ENCODE results near the gene SLC4A8. TPM values are rescaled to one million over a fixed set of nuclear protein-coding genes. Genes with fewer than 3 reads are reported as not detected.

SLC4A8 gene
- total RNA-seq: 4.9 TPM in 2 replicates

DNA sequence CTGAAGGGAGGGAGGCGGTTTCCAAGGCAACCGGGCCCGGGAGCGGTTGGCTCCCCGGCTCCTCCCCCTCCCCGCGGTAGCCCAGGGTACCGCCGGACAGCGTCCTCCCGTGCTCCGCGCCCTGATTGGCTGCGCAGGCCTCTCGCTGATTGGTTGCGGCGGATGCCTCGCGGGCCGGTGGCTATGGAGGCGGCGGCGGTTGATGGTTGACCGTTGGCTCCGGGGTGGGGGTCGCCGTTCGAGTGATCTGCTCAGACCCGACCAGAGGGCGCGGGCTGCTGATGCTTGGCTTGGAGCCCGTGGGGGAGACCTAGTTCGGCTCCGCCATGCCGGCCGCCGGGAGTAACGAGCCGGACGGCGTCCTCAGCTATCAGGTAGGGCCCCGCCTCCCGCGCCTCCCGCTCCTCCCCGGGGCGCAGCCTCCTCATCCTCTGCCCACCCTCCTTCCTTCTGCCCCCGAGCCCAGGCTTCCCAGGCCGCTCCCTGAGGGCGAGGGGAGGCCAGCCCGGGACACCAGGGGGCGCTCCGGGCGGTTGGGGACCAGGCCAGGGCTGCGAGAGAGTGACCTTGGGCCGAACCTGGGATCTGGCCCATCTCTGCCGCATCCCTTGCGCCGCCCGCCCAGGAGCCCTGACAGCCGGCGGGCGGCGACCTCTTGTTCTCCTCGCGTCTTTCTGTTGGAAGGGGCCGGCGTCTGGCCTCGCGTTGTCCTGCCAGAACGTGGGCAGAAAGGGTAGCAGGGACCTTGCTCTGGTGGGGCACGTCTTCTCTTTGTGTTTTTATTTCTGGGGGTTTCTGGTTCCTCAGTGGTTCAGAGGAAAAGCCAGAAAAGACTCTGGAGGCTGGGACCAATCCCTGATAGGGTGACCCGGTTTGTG lies at the start of gene SLC4A8:
SLC4A8 (plus strand) TSS at position 170 of the 878 bp plus-strand sequence; CDS start at position 327, 157 bp downstream.

DNA sequence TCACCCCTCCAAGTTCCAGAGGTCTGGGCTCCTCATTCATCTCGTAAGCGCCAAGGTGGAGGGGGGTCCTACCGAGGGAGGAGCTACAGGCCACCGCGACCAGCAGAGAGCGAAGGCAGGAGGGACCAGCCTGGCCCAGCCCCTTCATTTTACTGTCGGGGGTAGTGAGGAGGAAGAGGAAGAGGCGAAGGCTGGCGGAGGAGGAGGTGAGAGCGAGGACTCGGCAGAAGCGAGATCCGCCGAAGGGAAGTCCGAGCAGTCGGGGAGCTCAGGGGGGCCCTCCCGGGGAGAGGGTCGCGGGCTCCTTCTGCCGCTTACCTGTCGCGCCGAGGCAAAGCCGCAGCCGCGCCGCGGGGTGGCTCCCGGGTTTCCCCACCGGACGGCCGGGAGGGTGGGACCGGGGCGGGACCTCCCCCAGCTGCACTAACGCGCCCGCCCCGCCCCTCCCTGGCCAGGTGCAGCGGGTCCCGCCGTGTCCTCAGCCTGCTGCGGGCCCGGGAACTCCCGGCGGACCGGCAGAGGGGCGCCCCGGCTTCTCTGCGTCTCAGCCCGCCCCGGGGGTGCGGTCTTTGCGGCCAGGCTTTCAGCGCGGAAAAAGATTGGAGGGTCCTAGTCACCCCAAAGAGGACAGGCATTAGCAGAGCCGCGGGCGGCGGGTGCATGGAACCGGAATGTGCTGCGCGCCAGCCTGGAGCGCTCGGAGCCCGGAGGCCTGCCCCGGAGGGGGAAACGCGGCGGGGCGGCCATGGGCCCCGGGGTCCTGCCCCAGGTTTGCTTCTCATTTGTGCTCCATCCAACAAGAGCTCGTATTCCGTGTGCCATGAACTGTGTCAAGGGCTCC lies 33.1 kb upstream of the SLC4A8 start, which contains the start of gene GALNT6:
GALNT6 (minus strand) TSS at position 124 of the 841 bp plus-strand sequence. CDS start 11,625 bp downstream, outside the sequence.

Other genes with a start within 250 kb of the SLC4A8 start
- 0.99 and 1.7 TPM in 2 replicates for gene POU6F1, start 206.8 kb upstream of the SLC4A8 start, total RNA-seq
- gene DAZAP2, start 186.0 kb upstream of the SLC4A8 start, total RNA-seq: 48.5 TPM in 2 replicates
- 10.2 and 13.4 TPM in 2 replicates for gene SMAGP, start 154.4 kb upstream of the SLC4A8 start, total RNA-seq
- not detected in 2 replicates for gene BIN2, start 100.7 kb upstream of the SLC4A8 start, total RNA-seq
- not detected in 2 replicates for gene CELA1, start 78.2 kb upstream of the SLC4A8 start, total RNA-seq
- 76.9 and 80.1 TPM in 2 replicates for gene GALNT6, start 33.4 kb upstream of the SLC4A8 start, total RNA-seq
- gene SCN8A, start 166.4 kb downstream of the SLC4A8 start, total RNA-seq: 5.7 and 16.6 TPM in 2 replicates

All from endothelial cell of coronary artery (primary cell).